GM18498 (cell line): Measurements from ENCODE around the gene TMEM86B.
"Not testable (repeated sequence)": the region's sequence is repeated elsewhere in the genome, so short reads cannot be mapped to it uniquely, and the experiment has no call there.

Source experiments
- ATAC-seq: cut with Tn5 transposase; IDR thresholded peaks from one replicate; pipeline ENCODE4 v1.9.1; 2021; ENCODE audit warnings: mild to moderate bottlenecking, moderate library complexity; ENCODE audit not compliant: unreplicated experiment

TMEM86B gene

DNA sequence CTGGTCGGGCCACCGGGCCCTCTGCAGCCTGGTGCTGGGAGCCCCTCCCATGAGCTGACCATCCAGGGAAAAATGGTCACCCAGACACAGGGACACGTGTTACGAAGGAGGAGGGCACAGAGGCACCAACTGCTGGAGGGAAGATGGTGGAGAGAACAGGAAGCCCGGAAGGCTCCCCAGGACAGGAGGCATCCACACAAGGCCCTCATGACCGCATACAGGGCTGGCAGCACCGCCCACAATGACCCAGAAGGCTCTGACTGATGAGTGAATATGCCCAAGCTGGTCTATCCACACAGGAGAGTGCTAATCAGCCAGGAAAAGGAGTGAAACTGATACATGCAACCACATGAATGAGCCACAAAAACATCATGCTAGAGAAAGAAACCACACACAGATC is 14.0 kb upstream of the TMEM86B start:
- ATAC-seq, result no peak

GRCh38 chr19:55241935-55242464 is 13.4 kb upstream of the TMEM86B start:
- ATAC-seq, result no peak

DNA sequence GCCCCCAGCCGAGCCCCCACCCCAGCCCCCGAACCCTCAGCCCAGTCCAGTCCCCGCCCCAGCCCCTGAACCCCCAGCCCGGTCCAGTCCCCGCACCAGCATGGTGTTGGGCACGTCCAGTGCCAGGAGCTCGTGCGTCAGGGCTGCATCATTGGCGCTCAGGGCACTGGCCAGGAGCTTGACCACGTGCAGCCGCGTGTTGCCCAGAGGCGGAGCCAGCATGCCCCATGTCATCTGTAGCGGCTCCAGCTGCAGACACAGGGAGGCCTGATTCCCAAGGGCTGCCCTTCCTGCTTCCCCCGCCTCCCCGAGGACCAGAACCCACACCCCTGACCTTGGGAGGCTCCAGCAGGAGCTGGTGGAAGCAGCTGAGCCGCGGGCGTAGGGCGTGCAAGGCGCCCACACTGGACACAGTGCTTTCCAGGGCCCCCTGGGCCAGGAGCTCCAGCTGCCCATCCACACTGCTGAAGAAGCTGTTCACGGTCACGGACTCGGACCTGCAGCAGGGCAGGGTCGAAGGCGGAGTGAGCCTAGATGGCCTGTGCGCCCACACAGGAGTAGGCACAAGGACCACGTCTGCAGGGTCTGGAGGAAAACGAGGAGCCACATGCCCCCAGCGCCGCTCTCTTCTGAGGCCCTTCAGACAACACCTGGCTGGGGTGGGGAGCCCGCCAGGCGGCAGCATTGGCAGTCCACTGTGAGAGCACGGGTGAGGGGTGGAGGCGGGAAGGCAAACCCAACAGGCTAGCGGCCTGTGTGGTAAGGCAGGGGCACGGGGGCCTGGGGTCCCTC is 12.8 kb upstream of the TMEM86B start:
- ATAC-seq, result no peak

GRCh38 chr19:55240713-55241020 is 12.1 kb upstream of the TMEM86B start:
- no peak for ATAC-seq

- no peak for ATAC-seq
Observed at GRCh38 chr19:55239004-55239403, 10.4 kb upstream of the TMEM86B start.

DNA sequence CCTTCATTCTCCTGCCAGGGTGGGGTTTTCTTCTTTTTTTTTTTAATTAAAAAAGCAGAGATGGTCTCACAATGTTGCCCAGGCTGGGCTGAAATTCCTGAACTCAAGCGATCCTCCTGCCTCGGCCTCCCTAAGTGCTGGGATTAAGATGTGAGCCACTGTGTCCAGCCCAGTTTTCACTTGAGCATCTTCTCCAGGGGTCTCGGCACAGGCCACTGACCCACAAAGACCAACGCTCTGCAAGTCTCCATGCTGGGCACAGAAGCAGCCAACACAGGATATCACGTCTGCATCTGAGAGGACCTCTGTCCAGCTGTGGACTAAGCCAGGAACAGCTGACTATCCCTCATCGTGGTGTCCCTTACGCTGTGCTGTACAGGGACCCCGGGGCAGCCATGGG is 9.5 kb upstream of the TMEM86B start:
- no peak for ATAC-seq

DNA sequence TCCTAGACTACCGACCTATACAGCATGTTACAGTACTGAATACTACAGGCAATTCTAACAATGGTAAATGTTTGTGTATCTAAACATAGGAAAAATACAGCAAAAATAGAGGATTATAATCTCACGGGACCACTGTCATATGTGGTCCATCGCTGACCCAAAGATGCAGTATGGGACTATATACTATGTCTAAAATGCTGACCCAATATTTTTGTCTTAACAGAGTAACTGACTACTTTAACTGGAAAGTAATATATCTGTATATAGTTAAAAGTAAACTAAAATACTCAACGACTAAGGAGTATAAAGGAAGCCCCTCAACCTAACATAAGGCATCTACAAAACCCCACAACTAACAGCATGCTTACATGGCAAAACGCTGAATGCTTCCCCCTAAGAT is 4.4 kb upstream of the TMEM86B start:
- ATAC-seq, result no peak

- no peak for ATAC-seq
Observed at GRCh38 chr19:55232286-55232602, 3.7 kb upstream of the TMEM86B start.

DNA sequence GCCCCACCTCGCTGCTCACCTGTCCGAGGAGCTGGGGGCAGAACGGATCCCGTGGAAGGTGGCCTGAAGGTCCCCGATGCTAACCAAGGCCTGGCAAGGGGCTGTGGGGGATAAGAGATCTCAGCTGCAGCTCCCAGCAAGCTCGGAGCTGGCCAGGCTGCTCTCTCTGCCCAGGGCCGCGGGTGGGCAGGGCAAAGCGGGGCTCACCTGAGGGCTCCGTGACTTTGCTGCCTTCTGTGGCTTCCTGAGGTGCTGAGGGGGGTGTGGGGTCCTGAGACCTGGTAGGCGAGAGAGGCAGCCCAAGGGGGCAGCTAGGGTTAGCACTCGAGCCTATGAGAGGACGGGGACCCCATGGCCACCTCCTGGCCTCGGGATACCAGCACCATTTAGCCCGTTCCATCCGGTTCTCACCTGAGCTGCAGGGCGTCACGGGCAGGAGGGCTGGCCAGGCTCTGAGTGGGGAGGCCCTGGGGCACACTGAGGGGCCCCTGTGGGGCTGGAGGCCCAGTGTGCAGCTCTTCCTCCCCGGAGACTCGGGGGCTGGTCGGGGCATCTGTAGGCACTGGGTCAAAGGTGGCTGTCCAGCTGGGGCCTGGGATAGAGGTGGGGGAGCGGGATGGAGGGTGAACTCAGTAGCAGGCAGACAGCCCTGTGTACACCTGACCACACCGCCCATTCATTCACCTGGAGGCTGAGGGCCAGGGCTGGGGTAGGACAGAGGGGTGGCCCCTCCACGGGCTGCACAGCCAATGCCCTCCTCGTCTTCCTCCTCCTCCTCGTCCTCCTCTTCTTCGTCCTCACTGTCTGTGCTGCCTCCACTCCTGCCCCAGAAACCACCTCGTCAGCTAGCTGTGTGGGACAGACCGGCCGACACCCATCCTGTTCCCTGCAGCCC is 3.1 kb upstream of the TMEM86B start:
- no peak for ATAC-seq

- ATAC-seq, result no peak
Observed at GRCh38 chr19:55230780-55231179, 2.2 kb upstream of the TMEM86B start.

GRCh38 chr19:55230329-55230728 is 1.8 kb upstream of the TMEM86B start:
- no peak for ATAC-seq

DNA sequence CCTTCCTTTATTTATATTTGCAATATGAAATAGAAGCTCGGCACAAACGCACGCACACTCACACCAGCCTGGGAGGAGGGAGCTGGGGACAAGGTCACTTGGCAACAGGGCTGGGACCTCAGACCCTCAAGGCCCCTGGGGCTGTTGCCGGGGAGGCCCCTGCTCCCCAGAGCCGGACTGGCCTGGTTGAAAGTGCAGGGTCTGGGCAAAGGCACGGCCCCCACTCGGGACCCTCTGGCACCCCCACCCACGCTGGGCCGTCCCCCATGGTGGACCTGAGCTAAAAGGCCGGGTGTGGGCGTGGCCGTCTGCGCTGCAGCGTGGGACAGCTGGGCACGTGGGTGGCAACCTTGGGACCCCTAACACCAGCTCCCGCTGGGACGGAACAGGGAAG is 1.2 kb upstream of the TMEM86B start:
- ATAC-seq, result no peak

- no peak for ATAC-seq
Observed at GRCh38 chr19:55229145-55229788, 704 bp upstream of the TMEM86B start.

DNA sequence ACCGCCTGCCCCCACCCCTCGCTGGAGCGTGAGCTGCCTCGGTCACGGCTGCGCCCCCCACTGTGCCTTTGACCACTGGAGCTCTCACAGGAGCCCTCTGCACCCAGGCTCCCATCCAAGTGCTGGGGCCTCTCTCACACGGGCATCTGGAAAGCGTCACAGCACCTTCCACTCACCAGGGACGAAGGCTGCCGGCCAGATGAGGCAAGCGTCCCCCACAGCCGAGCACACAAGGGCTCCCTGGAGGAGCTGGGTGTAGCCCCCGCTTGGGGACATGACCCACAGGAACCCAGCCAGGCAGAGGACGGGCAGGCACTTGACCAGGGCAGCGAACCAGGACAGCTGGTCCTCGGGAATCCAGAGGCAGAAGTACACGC is 560 bp downstream of the TMEM86B start:
- no peak for ATAC-seq

- ATAC-seq, result no peak
Observed at GRCh38 chr19:55227241-55228014, 1.1 kb downstream of the TMEM86B start.

- ATAC-seq, result no peak
Observed at GRCh38 chr19:55226788-55227187, 1.8 kb downstream of the TMEM86B start.

GRCh38 chr19:55226273-55226672 is 2.3 kb downstream of the TMEM86B start:
- ATAC-seq, result no peak

DNA sequence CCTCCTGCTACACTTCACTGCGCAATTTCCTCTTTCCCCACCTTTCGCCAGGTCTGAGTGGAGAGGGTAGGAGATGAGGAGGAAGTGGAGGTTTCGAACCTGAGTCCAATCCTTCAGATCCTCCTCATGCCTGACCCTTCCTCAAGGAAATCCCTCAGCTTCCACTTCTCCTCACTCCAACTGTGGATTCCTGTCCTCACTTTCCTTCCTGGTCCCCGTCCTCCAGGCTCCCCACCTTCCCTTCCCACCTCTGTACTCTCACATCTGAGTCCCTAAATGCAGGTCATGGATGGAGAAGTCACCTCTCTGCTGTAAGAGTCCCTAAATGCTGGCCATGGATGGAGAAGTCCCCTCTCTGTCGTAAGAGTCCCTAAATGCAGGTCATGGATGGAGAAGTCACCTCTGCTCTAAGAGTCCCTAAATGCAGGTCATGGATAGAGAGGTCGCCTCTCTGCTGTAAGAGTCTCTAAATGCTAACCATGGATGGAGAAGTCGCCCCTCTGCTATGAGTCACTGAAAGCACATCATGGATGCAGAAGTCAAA is 3.1 kb downstream of the TMEM86B start:
- ATAC-seq, result no peak

DNA sequence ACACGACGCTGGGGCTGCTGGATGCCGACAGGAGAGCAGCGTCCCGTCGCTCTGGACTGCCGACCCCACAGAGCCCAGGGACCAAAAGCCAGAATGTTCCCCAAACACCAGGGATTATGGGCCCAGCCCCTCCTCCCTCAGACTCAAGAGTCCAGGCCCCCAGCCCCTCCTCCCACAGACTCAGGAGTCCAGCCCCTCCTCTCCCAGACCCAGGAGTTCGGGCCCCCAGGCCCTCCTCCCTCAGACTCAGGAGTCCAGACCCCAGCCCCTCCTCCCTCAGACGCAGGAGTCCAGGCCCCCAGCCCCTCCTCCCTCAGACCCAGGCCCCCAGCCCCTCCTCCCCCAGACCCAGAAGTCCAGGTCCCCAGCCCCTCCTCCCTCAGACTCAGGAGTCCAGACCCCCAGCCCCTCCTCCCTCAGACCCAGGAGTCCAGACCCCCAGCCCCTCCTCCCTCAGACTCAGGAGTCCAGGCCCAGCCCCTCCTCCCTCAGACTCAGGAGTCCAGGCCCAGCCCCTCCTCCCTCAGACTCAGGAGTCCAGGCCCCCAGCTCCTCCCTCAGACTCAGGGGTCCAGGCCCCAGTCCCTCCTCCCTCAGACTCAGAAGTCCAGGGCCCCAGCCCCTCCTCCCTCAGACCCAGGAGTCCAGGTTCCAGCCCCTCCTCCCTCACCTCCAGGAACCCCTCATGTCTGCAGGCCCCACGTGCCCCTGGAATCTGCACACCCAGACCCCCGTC is 3.7 kb downstream of the TMEM86B start:
- not testable (repeated sequence) for ATAC-seq

DNA sequence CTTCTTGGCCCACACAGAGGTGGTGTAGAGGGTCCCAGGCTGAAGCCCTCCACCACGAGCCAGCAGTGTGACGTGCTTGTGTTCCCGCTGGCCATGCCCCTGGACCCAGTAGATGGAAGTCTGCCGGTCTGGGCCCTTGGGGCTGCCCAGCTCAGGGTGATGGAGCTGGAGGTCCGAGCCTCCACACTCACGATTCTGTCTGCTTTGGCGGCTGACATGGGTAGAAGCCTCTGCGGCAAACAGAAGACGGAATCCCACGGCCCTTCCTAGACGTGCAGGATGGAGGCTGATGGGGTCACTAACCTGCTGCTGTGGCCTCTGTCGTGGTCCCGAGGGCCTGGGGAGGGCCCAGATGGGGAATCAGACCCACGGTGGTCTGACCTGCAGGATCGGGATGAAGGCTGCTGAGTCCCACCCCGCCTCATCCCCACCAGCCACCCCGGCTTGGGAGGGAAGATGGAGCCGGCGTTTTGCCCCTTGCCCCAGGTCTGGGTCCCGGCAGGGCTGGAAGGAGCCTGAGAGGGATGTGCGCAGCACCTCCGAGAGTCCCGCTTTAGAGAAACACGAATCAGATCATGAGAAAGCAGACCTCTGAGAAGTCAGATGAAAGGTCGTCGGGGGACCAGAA is 4.4 kb downstream of the TMEM86B start:
- no peak for ATAC-seq
